ENCODE measurements around the gene CYP19A1. TPM values are rescaled to one million over a fixed set of nuclear protein-coding genes. Genes with fewer than 3 reads are reported as not detected.

CYP19A1 gene
- total RNA-seq, 1 donor from 2014 or later: not detected

DNA sequence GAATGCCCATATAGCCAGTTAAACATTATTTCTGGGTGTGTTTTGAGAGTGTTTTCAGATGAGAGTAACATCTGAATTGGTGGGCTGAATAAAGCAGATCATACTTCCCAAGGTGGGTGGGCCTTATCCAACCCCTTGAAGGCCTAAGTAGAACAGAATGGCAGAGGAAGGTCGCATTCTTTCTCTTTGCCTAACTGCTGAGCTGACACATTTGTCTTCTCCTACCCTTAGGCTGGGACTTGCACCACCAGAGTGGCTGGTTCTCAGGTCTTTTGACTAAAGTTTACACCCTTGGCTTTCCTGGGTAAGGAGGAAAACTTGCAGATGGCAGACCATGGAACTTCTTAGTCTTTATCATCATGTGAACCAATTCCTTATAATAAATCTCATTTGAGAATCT is 157.9 kb downstream of the CYP19A1 start:
- ATAC-seq: no peak

DNA sequence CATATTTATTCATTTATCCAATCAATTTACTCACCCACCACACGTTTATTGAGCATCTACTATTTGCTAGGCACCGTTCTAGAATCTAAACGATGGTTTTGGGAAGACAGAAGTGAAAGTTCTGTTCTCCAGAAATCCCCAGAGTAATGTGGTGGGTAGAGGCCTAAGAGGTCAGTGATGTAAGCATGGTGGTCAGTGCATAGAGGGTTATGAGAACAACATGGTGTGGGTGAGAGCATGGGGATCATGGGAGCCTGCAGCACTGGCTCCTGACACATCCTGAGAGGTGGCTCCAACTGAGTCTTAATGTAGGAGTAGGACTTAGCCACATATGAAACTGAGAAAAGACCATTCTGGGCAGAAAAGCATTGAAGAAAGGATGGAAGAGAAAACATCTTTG is 158.4 kb downstream of the CYP19A1 start:
- ATAC-seq: no peak

DNA sequence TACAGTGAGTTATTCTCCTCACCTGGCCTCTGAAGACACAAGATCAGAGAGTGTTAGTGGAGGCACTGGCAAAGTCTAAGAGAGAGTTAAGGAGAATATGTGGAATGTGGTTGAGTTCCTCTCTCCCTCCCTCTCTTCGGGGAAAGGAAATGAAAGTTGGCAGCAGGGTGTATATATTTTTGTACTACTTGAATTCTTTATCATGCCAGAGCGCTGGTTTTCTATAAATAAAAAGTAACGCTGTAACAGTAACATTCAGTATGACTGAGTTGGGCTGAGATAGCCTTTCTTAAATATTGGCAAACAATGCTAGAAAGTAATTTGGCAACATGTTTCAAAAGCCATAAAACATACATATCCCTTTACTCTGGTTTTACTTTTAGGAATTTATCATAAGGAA is 166.2 kb downstream of the CYP19A1 start:
- ATAC-seq: no peak

DNA sequence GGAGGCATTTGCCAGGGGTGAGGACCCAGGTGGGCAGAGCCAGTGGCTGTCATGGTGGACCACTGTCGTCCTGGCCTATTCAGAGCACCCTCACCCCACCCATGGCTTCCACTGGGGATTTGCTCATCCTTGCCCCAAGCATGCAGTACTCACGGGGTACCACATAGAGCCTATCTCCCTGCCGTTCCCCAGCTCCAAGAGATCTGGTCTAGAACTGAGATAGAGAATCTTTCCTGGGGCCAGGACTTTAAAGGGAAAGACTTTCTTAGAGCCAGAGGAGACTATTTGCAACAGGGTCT is 166.8 kb downstream of the CYP19A1 start:
- no peak for ATAC-seq

DNA sequence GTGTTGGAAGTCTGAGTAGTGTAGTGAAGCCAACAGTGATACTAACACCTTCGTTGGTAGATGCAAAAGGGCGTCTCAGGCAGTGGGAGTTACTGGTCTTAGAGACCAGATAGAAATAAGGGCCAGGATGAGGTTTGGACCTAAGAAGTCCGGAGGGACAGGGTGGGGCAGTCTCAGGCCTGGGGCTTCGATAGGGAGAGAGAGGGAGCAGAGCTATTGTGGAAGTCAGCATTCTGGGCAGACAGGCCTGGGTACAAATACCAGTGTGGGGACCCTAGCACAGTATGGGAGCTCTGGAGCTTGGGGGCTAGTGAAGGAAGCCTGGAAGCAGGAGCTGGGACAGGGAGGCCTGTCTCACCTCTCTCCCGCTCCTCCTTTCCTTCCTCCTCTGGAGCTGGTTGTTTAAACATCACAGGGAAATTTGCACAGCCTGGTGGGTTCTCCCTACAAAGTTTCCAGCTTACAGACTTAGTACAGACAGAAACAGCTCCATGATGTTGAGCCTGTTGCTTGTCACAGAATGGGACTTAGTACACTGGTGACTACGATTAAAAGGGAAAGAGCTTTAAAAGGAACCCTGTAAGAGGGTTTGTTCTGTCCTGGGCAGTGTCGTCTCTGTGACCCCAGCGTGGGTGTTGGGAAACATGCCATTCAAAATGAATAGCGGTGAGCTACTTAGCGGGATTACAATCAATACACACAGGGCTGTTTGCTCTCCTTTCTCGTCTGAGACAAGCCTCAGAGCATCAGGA is 167.3 kb downstream of the CYP19A1 start:
- ATAC-seq: no peak

DNA sequence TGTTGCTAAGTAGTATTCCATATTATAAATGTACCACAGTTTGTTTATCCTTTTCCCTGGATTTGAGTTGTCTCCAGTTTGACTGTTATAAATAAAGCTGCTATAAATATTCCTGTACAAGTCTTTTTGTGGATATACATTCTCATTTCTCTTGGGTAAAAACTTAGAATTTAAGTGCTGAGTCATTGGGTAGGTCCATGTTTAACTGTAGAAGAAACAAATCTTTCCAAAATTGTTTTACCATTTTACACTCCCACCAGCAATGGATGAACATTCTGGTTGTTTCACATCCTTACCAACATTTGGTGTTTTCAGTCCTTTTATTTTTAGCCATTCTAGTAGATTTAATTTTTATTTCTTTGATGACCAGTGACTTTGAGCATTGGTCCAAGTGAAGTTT is 169.7 kb downstream of the CYP19A1 start:
- no peak for ATAC-seq

DNA sequence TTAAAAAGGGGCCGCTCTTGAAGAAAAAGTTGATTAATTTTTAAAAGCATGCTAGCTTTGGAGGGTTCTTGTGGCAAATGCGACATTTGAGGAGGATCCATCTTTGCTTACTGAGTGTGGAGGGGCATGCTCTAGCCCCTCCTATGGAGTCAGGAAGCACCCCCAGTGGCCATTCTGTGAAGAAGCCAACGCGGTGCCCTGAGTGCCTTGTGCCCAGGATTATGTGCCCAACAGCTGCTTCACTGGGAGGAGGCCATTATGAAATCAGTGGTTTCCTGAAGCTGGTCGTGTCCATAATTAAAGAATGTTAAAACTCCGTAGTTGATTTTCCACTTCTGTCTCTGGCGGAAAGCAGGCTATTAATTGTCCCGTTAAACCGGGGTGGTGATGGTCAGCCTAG is 174.6 kb downstream of the CYP19A1 start:
- no peak for ATAC-seq

DNA sequence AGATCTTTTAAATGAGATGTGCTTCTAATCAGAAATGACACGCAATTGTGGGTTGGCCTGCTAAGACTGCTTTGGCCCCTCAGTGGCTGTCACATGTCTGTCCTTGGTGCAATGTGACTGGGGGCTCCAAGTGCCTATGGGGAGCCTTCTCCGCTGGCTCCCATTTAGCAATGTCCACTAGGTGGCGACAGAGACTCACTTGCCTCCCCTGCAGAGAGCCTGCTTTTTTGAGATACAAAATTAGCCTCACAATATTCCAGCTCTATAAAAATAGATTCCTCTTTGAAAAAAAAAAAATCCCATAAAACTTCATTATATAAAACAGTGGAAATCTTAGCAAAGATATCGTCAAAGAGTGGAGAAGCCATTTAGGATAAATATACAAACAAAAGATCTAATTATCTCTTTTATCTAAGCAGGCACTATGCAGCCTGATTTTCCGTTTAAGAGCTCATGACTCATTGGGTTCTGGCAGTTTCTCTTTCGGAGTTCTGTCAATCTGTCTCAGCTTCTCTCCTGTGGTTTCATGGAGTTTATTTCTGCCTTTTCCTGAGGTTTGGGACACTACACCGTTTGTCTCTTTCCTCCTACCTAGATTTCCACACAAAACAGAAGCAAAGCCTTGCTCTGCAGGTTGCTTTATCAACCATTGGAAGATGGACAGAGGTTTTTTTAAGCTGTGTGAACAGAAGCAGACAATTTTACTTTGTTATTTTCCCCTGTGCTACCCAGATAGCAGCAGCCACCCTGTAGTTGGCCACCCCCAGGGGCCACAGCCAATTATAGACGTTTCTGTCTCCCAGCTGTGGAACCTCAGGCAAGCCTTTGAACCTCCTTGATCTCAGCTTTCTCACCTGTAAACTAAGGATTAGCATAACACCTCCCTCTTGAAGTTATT is 175.3 kb downstream of the CYP19A1 start:
- peak; percentile 80 for ATAC-seq

DNA sequence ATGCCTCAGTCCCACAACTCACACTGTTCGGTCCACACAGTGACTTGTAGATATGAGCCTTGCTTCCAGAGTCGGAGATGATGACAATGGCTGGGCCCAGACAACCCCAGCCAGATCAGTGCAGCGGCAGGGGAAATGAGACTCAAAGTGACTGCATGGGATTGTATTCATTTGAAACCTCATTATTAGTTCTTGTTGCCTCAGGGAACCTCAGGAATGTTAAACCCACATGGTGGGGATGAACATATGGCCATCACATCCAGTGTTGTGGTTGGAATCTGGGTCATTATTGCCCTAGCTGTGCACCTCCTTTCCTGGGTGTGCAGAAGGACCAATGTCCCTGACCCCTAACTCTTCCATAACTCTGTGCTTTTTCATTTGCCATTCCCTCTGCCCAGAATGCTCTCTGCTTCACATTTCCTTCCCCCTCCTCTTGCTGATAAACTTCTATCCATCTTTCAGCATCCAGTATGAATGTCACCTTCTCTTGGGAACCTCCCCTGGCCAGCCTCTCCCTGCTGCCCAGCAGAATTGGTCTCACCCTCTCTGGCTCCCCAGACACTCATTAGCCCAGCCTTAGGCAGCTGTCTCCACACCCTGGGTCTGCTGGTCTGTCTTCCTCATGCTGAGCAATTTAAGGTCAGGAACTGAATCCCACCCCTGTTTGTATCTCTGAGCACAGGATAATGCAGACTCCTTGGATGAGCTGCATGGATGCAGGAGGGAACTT is 176.7 kb downstream of the CYP19A1 start:
- no peak for ATAC-seq

DNA sequence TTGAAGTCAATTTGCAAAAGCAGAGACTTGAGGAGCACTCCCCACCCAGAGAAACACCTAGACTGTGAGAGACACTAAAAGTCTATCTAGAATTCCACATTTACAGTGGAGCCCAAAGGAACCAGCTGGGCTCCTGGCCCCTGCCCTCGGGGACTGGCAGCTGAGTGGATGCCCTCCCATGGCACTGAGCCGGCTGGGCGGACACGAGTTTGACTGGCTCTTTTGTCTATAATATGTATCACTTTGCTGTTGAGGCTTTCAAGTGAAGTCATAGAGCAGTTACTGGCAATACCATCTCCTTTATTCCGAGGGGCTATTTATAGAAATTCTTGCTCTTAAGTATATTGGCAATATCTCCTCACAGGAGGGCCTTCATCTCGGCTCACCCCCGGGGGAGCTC is 177.9 kb downstream of the CYP19A1 start:
- ATAC-seq: no peak

Other genes with a start within 250 kb of the CYP19A1 start
- 7.3 TPM for gene TNFAIP8L3, start 243.7 kb downstream of the CYP19A1 start, total RNA-seq
- gene GLDN, start 3.1 kb upstream of the CYP19A1 start, total RNA-seq: 0.56 TPM